ENCODE measurements around the gene MCCD1.
A peak's percentile ranks its signal among the peaks of the same experiment; 100 is the strongest.
"Not testable (repeated sequence)": the region's sequence is repeated elsewhere in the genome, so short reads cannot be mapped to it uniquely, and the experiment has no call there.

The MCCD1 gene

DNA sequence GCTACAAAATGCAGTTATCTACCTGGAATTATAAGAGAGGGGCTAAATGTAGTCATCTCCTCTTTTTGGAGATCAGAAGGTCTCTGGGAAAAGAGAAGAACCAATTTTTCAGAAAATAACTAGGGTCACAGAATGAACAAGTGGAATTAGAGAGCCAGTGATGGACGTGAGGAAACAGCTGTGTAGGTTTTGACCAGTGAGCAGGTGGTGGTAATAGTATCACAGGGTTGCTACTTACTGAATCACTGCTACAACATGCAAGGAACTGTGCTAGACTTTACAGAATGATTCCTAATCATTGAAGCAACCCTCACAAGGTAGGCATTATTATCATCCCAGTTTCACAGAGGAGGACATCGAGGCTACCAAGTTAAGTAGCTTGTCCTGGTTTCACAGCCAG lies 15.9 kb downstream of the MCCD1 start:
- no peak for DNase-seq

DNA sequence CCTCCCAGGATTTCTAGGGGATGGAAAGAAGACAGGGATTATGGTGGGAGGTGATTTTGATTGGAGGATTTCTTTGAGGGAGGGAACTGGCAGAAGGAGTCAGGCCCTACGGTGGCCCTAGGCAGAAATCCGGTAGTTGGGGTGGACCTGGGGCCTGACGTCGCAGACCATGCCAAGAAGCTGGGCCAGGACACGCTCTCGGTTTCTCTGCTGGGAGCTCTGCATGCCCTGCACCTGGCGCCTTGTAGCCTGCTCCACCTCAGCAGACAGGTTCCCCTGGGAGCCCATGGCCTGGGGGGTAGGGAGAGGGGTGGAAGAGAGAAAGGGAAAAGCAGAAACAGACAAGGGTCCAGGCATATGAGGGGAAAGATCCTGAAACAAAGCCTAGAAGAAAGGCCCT lies 16.5 kb downstream of the MCCD1 start:
- DNase-seq = no peak

DNA sequence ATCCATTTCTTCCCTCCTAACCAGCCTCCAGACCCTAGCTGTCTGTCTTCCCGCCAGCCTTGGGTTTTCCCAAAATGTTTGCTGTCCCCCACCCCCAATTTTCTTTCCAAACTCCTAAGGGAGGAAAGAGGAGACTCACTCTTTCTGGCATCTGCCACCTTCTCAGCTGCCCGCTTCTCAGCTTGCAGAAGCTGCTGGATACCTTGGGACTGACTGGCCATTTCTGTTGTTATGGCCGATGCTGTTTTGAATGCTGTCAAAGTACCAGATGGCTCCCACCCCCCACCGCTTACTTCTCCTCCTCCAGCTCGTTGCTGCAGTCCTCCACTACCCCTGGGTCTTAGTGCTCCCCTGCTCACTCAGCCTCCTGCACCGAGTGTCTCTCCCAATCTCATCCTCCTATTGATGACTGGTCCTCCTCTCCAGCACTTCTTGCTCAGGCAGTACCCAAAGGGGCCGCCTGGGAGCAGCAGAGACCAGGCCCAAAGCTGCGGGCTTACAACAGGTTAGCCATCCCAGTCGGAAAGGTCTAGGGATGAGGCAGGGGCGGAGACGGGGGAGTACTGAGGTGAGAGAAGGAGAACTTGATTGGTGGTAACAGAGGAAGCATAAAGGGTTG lies 17.7 kb downstream of the MCCD1 start, which contains the start of gene ATP6V1G2:
ATP6V1G2 (minus strand) TSS at position 270 of the 619 bp plus-strand sequence; CDS start at position 221, 49 bp downstream.
- peak; percentile 83 for DNase-seq

DNA sequence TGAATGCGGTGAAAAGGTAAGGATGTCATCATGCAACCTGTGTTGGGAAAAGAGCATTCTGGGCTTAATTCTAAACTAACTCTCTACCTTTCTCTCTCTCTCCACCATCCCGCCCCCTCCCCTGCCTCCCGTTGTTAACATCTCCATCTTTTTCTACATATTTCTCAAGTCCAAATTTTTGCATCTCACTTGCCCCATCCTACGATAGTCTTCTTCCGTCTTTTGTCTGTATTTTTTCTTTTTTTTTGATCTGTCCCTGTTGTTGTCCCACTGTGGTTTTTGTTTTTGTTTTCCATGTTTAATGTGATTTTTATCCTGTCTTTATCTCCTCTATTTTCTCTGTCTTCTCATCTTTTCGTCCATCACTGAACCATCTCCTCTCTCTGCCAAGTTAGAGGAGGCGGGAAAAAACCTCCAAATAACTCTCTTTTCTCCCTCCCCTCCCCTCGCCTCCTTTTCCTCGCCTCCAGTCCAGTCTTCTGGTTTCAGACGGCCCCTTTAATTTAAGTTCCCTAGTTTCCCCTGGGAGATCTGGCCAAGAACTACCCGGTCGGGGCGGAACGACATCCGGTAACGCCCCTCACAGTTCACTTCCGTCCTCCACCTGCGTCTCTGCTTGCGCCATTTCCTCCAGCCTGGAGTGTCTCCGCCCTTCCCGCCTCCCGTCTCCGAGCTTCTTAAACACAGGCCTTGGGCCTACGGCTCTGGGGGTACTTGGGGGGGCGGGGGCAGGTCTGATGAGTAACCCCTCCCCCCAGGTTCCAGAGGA lies 18.4 kb downstream of the MCCD1 start, which contains the start of gene NFKBIL1:
NFKBIL1 (plus strand) TSS at position 651 of the 769 bp plus-strand sequence; CDS start at position 738, 87 bp downstream.
- peak; percentile 96 for DNase-seq

DNA sequence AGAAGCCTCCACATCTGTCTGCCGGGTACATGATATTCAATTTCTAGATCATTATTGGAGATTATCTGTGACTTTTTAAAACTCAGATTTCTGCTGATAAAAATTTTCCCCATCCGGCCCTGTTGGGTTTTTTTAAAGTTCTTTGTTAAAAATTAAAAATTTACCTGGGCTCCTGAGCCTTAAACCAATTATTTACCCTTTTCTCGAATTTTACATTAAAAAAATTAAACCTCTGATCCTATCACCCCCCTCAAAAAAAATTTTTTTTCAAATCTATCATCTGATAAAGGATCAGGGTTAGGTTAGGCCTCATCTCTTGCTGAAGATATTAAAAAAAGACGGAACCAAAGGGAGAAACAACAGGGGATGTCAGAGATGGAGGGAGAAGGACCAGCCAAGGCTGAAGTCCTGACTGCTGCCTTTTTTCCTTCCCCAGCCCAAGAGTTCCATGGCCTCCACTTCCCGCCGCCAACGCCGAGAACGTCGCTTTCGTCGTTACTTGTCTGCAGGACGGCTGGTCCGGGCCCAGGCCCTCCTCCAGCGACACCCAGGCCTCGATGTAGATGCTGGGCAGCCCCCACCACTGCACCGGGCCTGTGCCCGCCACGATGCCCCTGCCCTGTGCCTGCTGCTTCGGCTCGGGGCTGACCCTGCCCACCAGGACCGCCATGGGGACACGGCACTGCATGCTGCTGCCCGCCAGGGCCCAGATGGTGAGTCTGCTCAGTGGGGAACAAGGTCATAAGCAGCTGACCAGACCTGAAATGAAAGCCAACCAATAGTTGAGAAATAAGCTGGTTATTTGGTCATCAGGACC lies 19.2 kb downstream of the MCCD1 start:
- DNase-seq = no peak

DNA sequence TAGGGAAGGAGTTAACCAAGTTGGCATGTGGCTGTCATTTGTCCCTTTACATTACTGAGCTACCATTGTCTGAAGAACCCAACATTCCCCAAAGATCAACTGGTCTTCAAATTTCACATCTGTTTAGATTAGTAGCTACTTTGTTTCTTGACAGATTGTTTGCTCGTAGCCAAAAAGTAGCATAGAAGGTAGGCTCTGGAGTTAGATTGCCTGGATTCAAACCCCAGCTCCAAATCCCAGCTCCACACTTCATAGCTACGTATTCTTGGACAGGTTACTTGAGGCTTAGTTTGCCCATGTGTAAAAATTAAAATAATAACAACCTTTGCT lies 19.7 kb downstream of the MCCD1 start:
- no peak for DNase-seq

DNA sequence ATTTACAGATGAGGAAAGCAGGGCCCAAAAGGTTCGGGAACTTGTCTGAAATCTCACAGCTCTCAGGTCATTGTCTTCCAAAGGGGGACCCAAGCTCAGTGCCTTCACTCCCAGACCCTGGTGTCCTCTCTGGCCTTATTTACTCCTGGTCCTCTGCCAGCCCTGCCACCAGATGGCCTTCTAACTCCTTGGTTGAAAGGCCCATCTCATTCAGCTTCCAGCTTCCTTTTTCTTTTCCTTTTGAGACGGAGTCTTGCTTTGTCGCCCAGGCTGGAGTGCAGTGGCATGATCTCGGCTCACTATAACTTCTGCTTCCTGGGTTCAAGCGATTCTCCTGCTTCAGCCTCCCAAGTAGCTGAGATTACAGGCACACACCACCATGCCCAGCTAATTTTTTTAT lies 22.6 kb downstream of the MCCD1 start:
- not testable (repeated sequence) for DNase-seq

DNA sequence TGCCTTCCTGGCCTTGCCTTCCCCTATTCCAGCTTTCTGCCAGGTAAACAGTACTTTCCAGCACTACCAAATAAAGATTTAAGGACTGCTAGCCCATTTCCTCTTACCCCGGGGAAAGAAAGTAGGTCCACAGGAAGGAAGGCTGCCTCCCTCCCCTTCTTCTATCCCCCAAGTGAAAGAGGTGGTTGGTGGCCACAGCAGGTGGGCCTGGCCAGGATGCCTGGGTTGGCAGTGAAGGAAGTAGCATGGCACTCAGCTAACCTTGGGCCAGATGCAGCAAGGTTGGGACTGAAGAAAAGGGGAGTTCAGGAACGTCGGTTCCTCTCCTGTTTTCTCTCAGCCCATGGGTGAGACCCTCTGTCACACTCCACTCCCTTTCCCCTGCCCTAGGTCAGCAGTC lies 27.5 kb downstream of the MCCD1 start:
- DNase-seq = no peak

DNA sequence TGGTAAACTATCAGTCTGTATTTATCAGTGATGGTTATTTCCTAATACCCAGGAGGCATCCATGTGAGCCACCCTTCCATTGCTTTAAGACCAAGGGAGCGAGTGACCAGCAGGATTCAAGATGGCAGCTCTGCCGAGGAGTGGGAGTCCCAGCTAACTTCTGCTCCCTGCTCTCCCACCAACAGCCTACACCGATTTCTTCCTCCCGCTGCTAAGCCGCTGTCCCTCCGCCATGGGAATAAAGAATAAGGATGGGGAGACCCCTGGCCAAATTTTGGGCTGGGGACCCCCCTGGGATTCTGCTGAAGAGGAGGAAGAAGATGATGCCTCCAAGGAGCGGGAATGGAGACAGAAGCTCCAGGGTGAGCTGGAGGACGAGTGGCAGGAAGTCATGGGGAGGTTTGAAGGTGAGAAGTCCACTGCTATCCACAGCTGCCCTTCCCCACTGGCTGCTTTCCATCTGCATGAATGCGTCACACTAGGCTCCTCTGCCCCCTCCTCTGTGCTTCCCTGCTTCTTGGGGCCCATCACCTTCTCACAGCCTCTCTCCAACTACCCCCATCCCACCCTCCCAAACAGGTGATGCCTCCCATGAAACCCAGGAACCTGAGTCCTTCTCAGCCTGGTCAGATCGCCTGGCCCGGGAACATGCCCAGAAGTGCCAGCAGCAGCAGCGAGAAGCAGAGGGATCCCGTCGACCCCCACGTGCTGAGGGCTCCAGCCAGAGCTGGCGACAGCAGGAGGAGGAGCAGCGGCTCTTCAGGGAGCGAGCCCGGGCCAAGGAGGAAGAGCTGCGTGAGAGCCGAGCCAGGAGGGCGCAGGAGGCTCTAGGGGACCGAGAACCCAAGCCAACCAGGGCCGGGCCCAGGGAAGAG lies 28.9 kb downstream of the MCCD1 start:
- no peak for DNase-seq

DNA sequence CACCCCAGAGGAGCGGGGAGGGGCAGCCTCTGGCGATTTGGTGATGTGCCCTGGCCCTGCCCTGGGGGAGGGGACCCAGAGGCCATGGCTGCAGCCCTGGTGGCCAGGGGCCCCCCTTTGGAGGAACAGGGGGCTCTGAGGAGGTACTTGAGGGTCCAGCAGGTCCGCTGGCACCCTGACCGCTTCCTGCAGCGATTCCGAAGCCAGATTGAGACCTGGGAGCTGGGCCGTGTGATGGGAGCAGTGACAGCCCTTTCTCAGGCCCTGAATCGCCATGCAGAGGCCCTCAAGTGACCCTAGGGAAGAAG lies 29.5 kb downstream of the MCCD1 start:
- DNase-seq = no peak

DNA sequence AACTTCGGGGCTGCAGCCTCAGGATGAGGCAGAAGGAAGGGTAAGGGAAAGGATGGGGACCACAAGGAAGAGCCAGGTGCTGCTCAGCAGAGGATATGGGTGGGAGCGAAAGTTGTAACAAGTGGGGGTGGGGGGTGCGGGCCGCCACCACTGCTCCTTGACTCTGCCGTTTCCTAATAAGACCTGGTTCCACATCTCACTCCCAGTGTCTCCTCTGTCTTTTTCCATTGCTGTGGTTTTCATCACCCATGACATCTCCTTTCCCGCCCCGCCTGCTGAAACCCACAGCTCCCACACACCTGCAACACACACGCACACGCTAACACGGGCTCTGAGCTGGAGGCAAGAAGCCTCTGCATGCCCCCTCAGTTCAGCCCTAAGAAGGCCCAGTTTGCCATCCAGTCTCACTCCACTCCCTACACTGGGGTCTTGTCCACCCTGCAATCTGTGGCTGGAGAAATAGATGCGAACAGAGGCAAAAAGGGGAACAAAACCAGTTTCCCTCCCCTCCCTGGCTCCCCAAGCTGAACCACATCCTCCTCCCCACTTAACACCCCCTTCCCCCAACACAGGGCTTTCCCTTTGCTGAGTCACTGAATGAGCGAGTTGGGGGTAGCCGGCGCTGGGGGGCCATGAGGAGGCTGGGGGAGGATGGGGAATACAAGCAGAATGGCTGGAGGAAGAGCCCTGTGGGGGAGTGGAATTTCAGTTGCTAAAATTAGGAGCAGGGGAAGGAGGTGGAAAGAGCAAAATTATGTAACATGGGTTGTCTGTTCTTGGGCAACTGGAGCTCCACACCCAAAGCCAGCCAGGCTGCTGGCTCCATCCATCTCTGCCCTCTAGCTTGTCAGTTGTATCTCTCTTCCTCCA lies 30.1 kb downstream of the MCCD1 start:
- DNase-seq = no peak

DNA sequence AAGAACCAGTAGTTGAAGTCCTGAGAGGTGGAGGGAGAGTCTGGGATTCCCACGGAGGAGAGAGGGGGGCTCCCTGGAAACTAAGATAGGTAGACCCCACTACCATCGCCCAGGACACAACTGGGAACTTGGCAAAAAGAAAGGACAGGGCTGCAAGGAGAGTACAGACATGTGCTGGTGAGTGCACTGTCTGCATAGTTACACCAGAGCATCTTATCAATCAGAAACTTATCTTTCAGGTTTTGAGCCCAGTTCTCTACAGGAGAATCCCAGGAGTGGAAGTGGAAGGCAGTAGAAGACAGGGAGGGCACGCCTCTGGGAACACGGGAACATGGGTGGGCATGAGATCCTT lies 30.8 kb downstream of the MCCD1 start:
- DNase-seq = no peak

DNA sequence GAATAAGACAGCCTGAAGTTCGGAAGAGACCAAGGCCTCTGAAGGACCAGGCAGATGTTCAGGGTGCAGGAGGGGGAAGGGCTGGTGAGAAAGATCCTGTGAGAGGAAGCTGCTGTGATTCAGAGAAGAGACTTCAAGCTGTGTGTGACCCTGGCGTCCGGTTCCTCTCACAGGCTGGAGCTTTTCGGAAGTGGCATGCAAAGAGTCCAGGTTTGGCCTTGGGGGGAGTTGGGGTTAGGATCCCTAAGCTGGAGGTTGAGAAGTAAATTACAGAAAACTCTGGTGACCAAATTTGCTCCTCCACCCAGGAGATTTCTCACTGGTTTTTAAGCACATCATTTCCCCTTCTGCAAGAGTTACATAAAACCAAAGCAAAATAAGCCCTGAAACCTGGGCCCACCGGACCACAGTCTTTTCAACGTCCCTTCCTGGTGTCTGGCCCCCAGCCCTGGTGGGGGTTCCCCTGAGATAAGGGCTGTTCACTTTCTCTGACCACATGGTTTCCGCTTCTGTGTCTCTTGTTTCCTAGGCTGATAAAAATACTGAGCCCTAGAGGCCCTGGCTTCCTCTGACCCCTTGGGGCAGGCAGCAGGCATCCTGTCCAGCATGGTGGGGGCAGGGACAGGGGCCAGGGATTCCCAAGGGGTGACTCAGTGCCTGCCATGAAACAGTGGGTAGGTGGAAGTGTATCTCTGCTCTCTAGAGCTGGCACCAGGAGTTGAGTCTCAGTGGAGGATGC lies 31.4 kb downstream of the MCCD1 start:
- no peak for DNase-seq

DNA sequence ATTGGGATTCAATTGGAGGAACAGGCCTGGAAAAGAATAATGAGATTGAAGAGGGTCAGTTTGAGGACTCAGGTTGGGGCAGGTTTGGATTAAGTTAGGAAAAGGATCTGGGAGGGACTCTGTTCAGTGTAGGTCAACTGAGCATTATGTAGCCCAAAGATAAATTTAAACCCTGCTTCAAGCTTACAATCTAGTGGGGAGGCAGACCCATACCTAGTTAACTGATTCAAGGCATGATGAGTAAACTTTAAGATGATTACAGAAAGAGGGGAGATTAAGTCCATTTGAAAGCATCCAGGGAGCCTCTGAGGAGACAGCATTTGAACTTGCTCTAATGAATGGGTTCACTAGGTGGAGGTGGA lies 31.9 kb downstream of the MCCD1 start:
- DNase-seq = no peak

DNA sequence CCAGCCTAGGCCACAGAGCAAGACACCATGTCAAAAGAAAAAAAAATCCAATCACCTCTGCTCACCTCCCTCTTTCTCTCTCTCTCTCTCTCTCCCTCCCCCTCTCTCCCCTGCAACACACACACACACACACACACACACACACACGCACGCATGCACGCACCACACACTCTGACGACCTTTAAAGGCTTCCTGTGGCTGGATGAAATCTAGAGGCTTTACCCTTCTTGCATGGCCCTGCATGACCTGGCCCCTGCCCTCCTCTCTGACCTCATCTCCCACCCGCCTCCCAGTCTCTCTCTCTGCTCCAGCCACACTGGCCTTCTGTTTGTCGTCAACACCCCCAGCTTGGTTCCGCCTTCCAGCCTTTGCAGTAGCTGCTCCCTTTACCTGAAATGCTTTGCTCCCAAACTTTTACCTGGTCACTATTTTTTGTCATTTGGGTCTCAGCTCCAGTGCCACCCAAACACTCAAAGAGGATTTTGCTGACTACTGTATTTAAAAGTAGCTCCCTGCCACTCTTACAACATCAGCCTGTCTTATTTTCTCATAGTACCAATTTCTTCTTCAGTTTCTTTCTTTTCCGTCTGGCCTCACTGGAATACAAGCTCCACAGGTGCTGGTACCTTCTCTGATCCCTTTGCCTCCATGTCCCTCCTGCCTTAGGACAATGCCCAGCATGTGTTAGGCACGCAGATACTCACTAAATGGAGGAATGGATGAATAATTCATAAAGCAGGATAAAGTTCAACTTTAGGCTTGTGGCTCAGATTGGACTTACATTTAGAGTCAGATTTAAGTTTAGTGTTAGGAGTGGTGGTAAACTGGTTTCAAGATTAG lies 39.0 kb downstream of the MCCD1 start:
- no peak for DNase-seq

DNA sequence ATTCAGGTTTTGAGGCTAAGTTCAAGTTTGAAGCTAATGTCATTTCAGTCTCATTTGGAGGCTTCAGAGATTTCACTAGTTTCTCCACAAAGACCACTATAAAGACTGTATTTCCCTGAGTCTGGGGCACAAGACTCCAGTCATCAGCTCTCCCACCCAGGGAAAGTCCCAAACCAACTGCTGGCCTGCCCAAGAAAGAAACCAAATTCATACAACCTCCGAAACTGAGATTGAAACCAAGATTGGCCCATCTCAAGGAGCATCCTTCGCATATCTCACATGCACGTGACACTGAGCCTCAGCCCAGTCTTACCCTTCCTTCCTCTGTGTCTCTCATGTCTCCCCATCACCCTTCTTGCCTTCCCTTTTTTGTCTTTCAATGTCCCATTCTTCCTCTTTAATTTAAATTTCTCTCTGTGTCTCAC lies 39.8 kb downstream of the MCCD1 start:
- DNase-seq = no peak

DNA sequence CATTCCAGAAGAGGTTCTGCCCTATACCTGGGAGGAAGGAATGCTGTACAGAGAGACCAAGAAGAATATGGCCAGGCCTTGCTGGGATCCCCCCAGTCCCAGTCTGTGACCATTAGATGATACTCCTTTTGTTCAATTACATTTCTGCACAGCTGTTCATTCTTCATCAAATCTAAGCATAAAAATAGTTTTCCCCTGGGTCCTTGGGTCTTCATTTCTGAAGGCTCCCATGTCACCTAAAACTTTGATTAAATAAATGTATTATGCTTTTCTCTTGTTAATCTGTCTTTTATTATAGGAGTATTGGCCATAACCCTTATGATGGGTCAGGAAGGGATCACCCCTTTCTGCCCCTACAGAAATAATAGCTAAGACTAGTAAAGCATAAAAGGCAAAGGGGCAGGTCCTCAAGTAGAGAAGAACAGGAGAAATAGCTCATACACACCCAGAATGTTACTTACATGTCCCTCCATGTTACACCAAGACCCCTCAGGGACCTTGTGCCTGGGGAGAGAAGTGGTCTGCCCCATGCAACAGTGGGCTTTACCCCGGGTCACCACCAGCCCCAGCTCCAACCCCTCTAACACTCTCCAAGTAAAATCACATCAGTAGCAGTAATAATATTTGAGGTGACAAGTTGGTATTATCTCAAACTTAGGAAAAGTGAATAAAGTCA lies 41.2 kb downstream of the MCCD1 start:
- DNase-seq = no peak

DNA sequence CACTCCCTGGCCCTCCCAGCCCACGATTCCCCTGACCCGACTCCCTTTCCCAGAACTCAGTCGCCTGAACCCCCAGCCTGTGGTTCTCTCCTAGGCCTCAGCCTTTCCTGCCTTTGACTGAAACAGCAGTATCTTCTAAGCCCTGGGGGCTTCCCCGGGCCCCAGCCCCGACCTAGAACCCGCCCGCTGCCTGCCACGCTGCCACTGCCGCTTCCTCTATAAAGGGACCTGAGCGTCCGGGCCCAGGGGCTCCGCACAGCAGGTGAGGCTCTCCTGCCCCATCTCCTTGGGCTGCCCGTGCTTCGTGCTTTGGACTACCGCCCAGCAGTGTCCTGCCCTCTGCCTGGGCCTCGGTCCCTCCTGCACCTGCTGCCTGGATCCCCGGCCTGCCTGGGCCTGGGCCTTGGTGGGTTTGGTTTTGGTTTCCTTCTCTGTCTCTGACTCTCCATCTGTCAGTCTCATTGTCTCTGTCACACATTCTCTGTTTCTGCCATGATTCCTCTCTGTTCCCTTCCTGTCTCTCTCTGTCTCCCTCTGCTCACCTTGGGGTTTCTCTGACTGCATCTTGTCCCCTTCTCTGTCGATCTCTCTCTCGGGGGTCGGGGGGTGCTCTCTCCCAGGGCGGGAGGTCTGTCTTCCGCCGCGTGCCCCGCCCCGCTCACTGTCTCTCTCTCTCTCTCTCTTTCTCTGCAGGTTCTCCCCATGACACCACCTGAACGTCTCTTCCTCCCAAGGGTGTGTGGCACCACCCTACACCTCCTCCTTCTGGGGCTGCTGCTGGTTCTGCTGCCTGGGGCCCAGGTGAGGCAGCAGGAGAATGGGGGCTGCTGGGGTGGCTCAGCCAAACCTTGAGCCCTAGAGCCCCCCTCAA lies 43.5 kb downstream of the MCCD1 start, which contains the start of gene LTA:
LTA (plus strand) TSS at position 249 of the 871 bp plus-strand sequence; CDS start at position 703, 454 bp downstream.
- DNase-seq = no peak

Data from NCI-H1436 treated with DMSO at 0.1 percent for 48 hours (cell line).